HG03060 (cell line): ENCODE measurements around the gene FNIP2.
"Not testable (repeated sequence)": the region's sequence is repeated elsewhere in the genome, so short reads cannot be mapped to it uniquely, and the experiment has no call there.

Experiments
- ATAC-seq: cut with Tn5 transposase; IDR thresholded peaks from one replicate; pipeline ENCODE4 v1.9.1; 2021; ENCODE audit warnings: low read depth, moderate number of reproducible peaks; ENCODE audit not compliant: unreplicated experiment

The FNIP2 gene

DNA sequence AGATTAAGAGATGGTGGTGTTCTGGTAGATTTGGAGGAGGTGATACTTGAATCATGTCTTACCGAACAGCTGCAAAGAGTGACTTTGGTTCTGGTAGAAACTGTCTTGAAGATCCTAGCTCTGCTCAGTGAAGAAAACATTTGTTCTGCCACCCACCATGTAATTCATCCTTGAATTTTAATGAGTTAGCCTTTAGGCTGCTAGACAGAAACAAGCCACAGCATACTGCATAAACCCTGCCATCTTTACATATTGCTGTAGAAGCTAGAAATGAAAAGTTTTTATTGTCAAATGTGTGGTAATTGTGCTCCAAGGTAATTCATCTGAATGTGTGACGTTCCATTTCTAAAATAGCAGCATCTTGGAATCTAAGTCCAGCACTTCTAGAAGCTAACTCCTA, 173.1 kb downstream of the FNIP2 start:
- ATAC-seq: no peak

DNA sequence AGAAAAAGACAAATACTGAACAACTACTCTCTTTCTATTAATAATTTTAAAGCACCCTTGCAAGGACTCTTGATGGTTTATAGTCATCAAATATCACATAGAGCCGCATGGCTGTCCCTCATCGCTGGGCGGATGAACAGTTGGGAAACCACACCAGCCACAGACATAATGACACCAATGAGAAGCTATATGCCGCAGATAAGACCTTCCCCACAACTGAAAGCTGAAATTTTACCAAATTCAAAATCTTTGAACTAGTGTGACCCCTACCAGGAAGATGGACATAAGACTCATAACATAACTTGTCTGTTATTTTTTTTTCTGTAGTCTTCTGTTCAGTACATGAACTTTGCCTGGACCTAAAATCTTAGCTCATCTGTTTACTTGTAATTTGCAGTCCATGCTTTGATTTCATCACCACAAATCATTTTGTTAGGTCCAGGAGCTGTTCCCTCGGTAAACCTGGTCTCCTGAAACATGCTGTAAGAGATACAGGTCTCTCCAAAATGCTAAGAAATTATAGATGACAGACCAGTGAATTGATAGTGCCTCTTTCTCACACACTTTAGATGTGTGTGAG, 176.8 kb downstream of the FNIP2 start:
- no peak for ATAC-seq

- no peak for ATAC-seq
Observed at GRCh38 chr4:158946825-158947224, 178.0 kb downstream of the FNIP2 start.

GRCh38 chr4:158948071-158948470, 179.2 kb downstream of the FNIP2 start:
- no peak for ATAC-seq

GRCh38 chr4:158949099-158949498, 180.3 kb downstream of the FNIP2 start:
- peak; percentile 57 for ATAC-seq

GRCh38 chr4:158952221-158952774, 183.5 kb downstream of the FNIP2 start:
- ATAC-seq: not testable (repeated sequence)

DNA sequence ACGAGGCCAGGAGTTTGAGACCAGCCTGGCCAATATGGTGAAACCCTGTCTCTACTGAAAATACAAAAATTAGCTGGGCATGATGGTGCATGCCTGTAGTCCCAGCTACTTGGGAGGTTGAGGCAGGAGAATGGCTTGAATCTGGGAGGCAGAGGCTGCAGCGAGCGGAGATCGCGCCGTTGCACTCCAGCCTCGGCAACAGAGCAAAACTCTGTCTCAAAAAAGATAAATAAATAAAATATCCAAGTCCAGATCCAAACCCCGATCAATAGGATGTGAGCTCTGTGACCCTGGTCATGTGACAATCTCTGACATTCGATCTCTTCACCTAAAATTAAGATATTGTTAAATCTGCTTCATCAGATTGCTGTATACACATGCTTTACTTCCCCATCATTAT, 187.5 kb downstream of the FNIP2 start:
- not testable (repeated sequence) for ATAC-seq

- ATAC-seq: not testable (repeated sequence)
Observed at GRCh38 chr4:158956918-158957317, 188.1 kb downstream of the FNIP2 start.
